ENCODE data around the gene ZNF529. TPM values are rescaled to one million over a fixed set of nuclear protein-coding genes. Genes with fewer than 3 reads are reported as not detected.

ZNF529 gene
- total and polyA plus RNA-seq, 2 of the 13 experiments (the other 11 are each of a cell fraction or from before 2014, with no cell fraction given), result 9.3 to 10.6 TPM

DNA sequence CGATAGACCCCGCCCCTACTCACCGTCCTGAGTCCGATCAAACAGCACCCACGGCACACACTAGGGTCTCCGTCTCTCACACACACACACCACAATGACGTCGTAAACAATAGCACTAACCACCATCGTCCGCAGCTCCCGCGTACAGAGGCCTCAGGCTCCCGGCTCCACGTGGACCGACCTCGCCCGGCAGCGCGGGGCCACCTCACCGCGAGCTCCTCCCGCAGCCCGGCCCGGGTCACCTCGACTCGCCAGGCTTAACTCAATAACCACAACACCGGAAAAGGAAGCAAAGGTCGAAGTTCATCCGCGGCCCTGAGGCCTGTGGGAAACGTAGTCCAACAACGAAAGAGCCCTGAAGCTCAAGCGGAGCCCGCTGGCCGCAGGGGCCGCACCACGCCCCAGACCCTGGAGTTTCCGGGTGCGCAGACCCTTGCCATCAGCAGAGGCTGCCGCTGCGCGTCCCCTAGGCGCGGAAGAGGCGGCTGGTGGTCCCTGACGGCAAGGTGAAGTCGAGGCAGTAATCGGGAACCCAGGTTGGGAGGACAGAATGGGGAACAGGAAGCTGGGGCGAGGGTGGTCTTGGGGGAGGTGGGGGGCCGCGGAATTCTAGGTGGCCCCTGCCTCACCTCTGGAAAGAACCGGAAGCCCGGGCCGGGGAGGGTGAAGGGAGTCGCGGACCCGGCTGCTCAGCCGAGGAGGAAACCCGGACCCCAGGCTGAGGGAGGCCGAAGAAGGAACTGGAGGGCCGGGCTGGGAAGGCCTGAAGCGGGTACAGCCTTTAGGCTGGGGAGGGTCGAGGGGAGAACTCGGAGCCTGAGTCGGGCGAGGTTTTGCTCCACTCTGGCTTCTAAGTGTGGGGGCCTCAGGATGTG, at the start of gene ZNF529 (continued):
- TF ChIP-seq ZNF747 (CRISPR knock-in tag; IDR thresholded peaks at IDR 0.05; ENCODE audit: borderline replicate concordance) (peak; percentile 77; the same call in 1 of the 2 replicates), ZFYVE20 (CRISPR knock-in tag; IDR thresholded peaks at IDR 0.05; ENCODE audit: borderline replicate concordance, low read depth) (no peak), RORA (CRISPR knock-in tag; IDR thresholded peaks at IDR 0.05) (peak; percentile 87; the same call in 1 of the 2 replicates), ZNF567 (CRISPR knock-in tag; IDR thresholded peaks at IDR 0.05; ENCODE audit: borderline replicate concordance) (peak; percentile 79; the same call in 1 of the 2 replicates), AHR (CRISPR knock-in tag; IDR thresholded peaks at IDR 0.05) (no peak; the same call in 1 of the 2 replicates), ZNF670 (CRISPR knock-in tag; IDR thresholded peaks at IDR 0.05; ENCODE audit: borderline replicate concordance) (no peak), ZNF234 (CRISPR knock-in tag; conservative IDR thresholded peaks at IDR 0.05) (no peak; the same call in 1 of the 2 replicates), ZNF781 (CRISPR knock-in tag; IDR thresholded peaks at IDR 0.05; ENCODE audit: borderline replicate concordance, not compliant biosample characterization) (peak; percentile 56), ZNF205 (CRISPR knock-in tag; IDR thresholded peaks at IDR 0.05) (peak; percentile 24; the same call in 1 of the 2 replicates), NR2F6 (IDR thresholded peaks at IDR 0.05) (no peak), NR2F6 (CRISPR knock-in tag; IDR thresholded peaks at IDR 0.05) (peak; percentile 79; the same call in 1 of the 2 replicates), SP4 (CRISPR knock-in tag; IDR thresholded peaks at IDR 0.05) (peak; percentile 6; the same call in 1 of the 2 replicates), ZNF432 (CRISPR knock-in tag; IDR thresholded peaks at IDR 0.05; ENCODE audit: borderline replicate concordance) (no peak), KDM4B (CRISPR knock-in tag; IDR thresholded peaks at IDR 0.05) (peak; percentile 44; the same call in 1 of the 2 replicates), ZNF274 (CRISPR knock-in tag; IDR thresholded peaks at IDR 0.05) (peak; percentile 94), DR1 (CRISPR knock-in tag; IDR thresholded peaks at IDR 0.05) (no peak), HMG20B (CRISPR knock-in tag; conservative IDR thresholded peaks at IDR 0.05) (no peak), ZNF816 (CRISPR knock-in tag; IDR thresholded peaks at IDR 0.05; ENCODE audit: borderline replicate concordance) (0 out of 2 replicates have a peak, but pooled peaks have one; percentile 32), ZNF749 (CRISPR knock-in tag; IDR thresholded peaks at IDR 0.05; ENCODE audit: borderline replicate concordance) (peak; percentile 87; the same call in 1 of the 2 replicates), MAF1 (CRISPR knock-in tag; IDR thresholded peaks at IDR 0.05; ENCODE audit: borderline replicate concordance) (no peak)
- TF ChIP-seq, protein P1, sequence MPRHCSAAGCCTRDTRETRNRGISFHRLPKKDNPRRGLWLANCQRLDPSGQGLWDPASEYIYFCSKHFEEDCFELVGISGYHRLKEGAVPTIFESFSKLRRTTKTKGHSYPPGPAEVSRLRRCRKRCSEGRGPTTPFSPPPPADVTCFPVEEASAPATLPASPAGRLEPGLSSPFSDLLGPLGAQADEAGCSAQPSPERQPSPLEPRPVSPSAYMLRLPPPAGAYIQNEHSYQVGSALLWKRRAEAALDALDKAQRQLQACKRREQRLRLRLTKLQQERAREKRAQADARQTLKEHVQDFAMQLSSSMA (CRISPR knock-in tag; IDR thresholded peaks at IDR 0.05), result 0 out of 2 replicates have a peak, but pooled peaks have one; percentile 40
- TF ChIP-seq, protein P2, sequence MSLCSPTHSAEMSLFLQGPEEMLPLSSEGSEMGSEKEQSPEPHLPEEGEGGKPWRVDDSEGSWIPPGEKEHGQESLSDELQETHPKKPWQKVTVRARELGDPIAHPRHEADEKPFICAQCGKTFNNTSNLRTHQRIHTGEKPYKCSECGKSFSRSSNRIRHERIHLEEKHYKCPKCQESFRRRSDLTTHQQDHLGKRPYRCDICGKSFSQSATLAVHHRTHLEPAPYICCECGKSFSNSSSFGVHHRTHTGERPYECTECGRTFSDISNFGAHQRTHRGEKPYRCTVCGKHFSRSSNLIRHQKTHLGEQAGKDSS (CRISPR knock-in tag; IDR thresholded peaks at IDR 0.05; ENCODE audit: borderline replicate concordance, low read depth), result no peak; the same call in 1 of the 2 replicates
- TF ChIP-seq, protein P3, sequence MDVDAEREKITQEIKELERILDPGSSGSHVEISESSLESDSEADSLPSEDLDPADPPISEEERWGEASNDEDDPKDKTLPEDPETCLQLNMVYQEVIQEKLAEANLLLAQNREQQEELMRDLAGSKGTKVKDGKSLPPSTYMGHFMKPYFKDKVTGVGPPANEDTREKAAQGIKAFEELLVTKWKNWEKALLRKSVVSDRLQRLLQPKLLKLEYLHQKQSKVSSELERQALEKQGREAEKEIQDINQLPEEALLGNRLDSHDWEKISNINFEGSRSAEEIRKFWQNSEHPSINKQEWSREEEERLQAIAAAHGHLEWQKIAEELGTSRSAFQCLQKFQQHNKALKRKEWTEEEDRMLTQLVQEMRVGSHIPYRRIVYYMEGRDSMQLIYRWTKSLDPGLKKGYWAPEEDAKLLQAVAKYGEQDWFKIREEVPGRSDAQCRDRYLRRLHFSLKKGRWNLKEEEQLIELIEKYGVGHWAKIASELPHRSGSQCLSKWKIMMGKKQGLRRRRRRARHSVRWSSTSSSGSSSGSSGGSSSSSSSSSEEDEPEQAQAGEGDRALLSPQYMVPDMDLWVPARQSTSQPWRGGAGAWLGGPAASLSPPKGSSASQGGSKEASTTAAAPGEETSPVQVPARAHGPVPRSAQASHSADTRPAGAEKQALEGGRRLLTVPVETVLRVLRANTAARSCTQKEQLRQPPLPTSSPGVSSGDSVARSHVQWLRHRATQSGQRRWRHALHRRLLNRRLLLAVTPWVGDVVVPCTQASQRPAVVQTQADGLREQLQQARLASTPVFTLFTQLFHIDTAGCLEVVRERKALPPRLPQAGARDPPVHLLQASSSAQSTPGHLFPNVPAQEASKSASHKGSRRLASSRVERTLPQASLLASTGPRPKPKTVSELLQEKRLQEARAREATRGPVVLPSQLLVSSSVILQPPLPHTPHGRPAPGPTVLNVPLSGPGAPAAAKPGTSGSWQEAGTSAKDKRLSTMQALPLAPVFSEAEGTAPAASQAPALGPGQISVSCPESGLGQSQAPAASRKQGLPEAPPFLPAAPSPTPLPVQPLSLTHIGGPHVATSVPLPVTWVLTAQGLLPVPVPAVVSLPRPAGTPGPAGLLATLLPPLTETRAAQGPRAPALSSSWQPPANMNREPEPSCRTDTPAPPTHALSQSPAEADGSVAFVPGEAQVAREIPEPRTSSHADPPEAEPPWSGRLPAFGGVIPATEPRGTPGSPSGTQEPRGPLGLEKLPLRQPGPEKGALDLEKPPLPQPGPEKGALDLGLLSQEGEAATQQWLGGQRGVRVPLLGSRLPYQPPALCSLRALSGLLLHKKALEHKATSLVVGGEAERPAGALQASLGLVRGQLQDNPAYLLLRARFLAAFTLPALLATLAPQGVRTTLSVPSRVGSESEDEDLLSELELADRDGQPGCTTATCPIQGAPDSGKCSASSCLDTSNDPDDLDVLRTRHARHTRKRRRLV (CRISPR knock-in tag; IDR thresholded peaks at IDR 0.05), result no peak

Data from HepG2 (cell line).